A549 (cell line): ENCODE data around the gene ACTR3C. TPM values are rescaled to one million over a fixed set of nuclear protein-coding genes. Genes with fewer than 3 reads are reported as not detected.
A peak's percentile ranks its signal among the peaks of the same experiment; 100 is the strongest.

Source experiments
- ATAC-seq, 2 experiments: fragments of 200-7000 bp in 1 of 2; fragments of >200 bp in 1 of 2; cut with Nextera tagmentation in 1 of 2; cut with Tn5 transposase in 1 of 2; 3 replicates each; pipeline versions ENCODE4 v1.8.0 to v1.9.1; 2018 to 2020; ENCODE audit warnings: mild to moderate bottlenecking in 1 of 2, moderate library complexity in 1 of 2
- CTCF ChIA-PET: fragments of 300-600 bp; sonication (Branson Sonifier 250); formaldehyde crosslinking; extraction: SDS; loops from one replicate; lab custom pipeline; 2021; ENCODE audit warnings: antibody characterized with exemption, inconsistent platforms; lab: Yijun Ruan, JAX
- POLR2A ChIA-PET: fragments of 350-600 bp; formaldehyde crosslinking; extraction: SDS; loops from one replicate; lab custom pipeline; 2021; ENCODE audit warnings: antibody characterized with exemption, inconsistent platforms; lab: Yijun Ruan, JAX
- DNase-seq, 2 experiments: peaks; one replicate each; pipeline versions ENCODE4 v3.0.0 to v3.0.0-alpha.2; 2011 to 2016; ENCODE audit warnings: low read depth in 1 of 2, low spot score in 1 of 2
- FAIRE-seq: peaks from 2 replicates; lab custom pipeline; 2011; peaks lifted over from hg19 to GRCh38; lab: Jason Lieb, UNC
- H3K27ac ChIP-seq, 2 experiments: fragments of >200 bp; sonication (Bioruptor Twin); formaldehyde crosslinking; 3 replicates each; pipeline ENCODE4 v1.5.1; 2016 to 2017
- H3K4me1 ChIP-seq: fragments of >200 bp; sonication (Bioruptor Twin); formaldehyde crosslinking; 3 replicates; pipeline ENCODE4 v1.6.1; 2016
- H3K4me2 ChIP-seq: fragments of >200 bp; sonication (Bioruptor Twin); formaldehyde crosslinking; 3 replicates; pipeline ENCODE4 v1.6.1; 2016
- H3K4me3 ChIP-seq: fragments of >200 bp; sonication (Bioruptor Twin); formaldehyde crosslinking; 3 replicates; pipeline ENCODE4 v1.5.1; 2016
- H3K9me3 ChIP-seq: fragments of >200 bp; sonication (Bioruptor Twin); formaldehyde crosslinking; 3 replicates; pipeline ENCODE4 v1.6.1; 2016
- BHLHE40 ChIP-seq: IDR thresholded peaks from 2 replicates; pipeline ENCODE4 v1.6.1; 2012; ENCODE audit warnings: low read depth, low read length, inconsistent platforms
- CHD4 ChIP-seq: fragments of 200-600 bp; sonication (generic); IDR thresholded peaks from 2 replicates; pipeline ENCODE4 v1.6.1; 2016; ENCODE audit warnings: antibody characterized with exemption, mild to moderate bottlenecking, borderline replicate concordance
- FOSL2 ChIP-seq, 2 experiments: fragments of 450-650 bp in 1 of 2; fragments of >200 bp in 1 of 2; sonication (Bioruptor Twin) in 1 of 2; formaldehyde crosslinking; IDR thresholded peaks; 2 replicates each; pipeline versions ENCODE4 v1.5.0 to v1.6.1; 2016 to 2020; ENCODE audit warnings: mild to moderate bottlenecking in 1 of 2, moderate library complexity in 1 of 2
- FOXS1 ChIP-seq: fragments of 250-450 bp; sonication (Bioruptor Pico); IDR thresholded peaks from 2 replicates; pipeline ENCODE4 v1.5.0; 2020; ENCODE audit warnings: mild to moderate bottlenecking, moderate library complexity
- HOXA7 ChIP-seq: fragments of 250-450 bp; sonication (Bioruptor Pico); IDR thresholded peaks from 2 replicates; pipeline ENCODE4 v1.5.0; 2020; ENCODE audit warnings: mild to moderate bottlenecking, moderate library complexity
- KDM5A ChIP-seq: fragments of 200-600 bp; sonication (generic); IDR thresholded peaks from 2 replicates; pipeline ENCODE4 v1.6.1; 2016; ENCODE audit warnings: antibody characterized with exemption, mild to moderate bottlenecking
- MAFK ChIP-seq: fragments of 450-650 bp; IDR thresholded peaks from 2 replicates; pipeline ENCODE4 v1.6.1; 2014; ENCODE audit not compliant: partially characterized antibody
- MAZ ChIP-seq: fragments of 150-350 bp; IDR thresholded peaks from 2 replicates; pipeline ENCODE4 v1.6.1; 2014; ENCODE audit warnings: antibody characterized with exemption, low read depth, low read length, borderline replicate concordance
- MYC ChIP-seq: IDR thresholded peaks from 2 replicates; pipeline ENCODE4 v1.6.1; 2012; ENCODE audit warnings: mild to moderate bottlenecking, inconsistent platforms, low read length, improper control_type of control experiment, borderline replicate concordance
- POLR2AphosphoS2 ChIP-seq: conservative IDR thresholded peaks from 2 replicates; pipeline ENCODE4 v1.6.1; 2012; ENCODE audit warnings: low read length, improper control_type of control experiment, inconsistent platforms
- RAD21 ChIP-seq, 2 experiments: fragments of >200 bp in 1 of 2; sonication (Bioruptor Twin) in 1 of 2; formaldehyde crosslinking in 1 of 2; IDR thresholded peaks in 1 of 2; conservative IDR thresholded peaks in 1 of 2; 2 replicates in 1 of 2; 3 replicates in 1 of 2; pipeline ENCODE4 v1.6.1; 2012 to 2018; ENCODE audit warnings: inconsistent platforms in 1 of 2
- RFX5 ChIP-seq: fragments of 450-650 bp; IDR thresholded peaks from 2 replicates; pipeline ENCODE4 v1.7.1; 2014; ENCODE audit warnings: antibody characterized with exemption, mild to moderate bottlenecking, moderate library complexity
- TP53 ChIP-seq: fragments of 250-450 bp; sonication (Bioruptor Pico); IDR thresholded peaks from 2 replicates; pipeline ENCODE4 v1.5.0; 2021; ENCODE audit warnings: mild to moderate bottlenecking, moderate library complexity
- ZFP36 ChIP-seq: fragments of 450-650 bp; IDR thresholded peaks from 2 replicates; pipeline ENCODE4 v1.6.1; 2014; ENCODE audit warnings: borderline replicate concordance; ENCODE audit not compliant: partially characterized antibody
- ZSCAN20 ChIP-seq: fragments of 250-450 bp; sonication (Bioruptor Pico); IDR thresholded peaks from 2 replicates; pipeline ENCODE4 v1.8.0; 2022; ENCODE audit warnings: mild to moderate bottlenecking, moderate library complexity
- WGBS: methylation state at CpG from one replicate; pipeline ENCODE4 v1.1.6; 2017; ENCODE audit errors: missing lambda C conversion rate; 5-methylcytosine and 5-hydroxymethylcytosine counted together
- polyA plus RNA-seq, 4 experiments: library from polyadenylated mRNA; depleted of rRNA in 3 of 4; stranded (reverse); fragments of >200 nt; fragmentation: RNase III in 1 of 4; extraction: RNeasy Plus Mini Kit Qiagen cat#74134 plus additional on column Dnase treatment in 1 of 4; gene quantifications; 2 replicates in 3 of 4; 3 replicates in 1 of 4; pipeline ENCODE4 v1.2.3, GENCODE V29; 2011 to 2017
- TF ChIP-seq, protein P1 (sequence below): fragments of 150-350 bp; IDR thresholded peaks from 2 replicates; pipeline ENCODE4 v1.6.1; 2014; ENCODE audit warnings: low read depth, mild to moderate bottlenecking, low read length
- TF ChIP-seq, protein P2 (sequence below): IDR thresholded peaks from 2 replicates; pipeline ENCODE4 v1.6.1; 2012
- TF ChIP-seq, protein P3 (sequence below): fragments of >200 bp; sonication (Bioruptor Twin); formaldehyde crosslinking; IDR thresholded peaks from 3 replicates; pipeline ENCODE4 v1.6.1; 2016
- TF ChIP-seq, protein P4 (sequence below): IDR thresholded peaks from 2 replicates; pipeline ENCODE4 v1.6.1; 2012

Gene ACTR3C
- polyA plus RNA-seq, 2 of the 4 experiments (the other 2 are of a cell fraction), result 0.43 TPM

DNA sequence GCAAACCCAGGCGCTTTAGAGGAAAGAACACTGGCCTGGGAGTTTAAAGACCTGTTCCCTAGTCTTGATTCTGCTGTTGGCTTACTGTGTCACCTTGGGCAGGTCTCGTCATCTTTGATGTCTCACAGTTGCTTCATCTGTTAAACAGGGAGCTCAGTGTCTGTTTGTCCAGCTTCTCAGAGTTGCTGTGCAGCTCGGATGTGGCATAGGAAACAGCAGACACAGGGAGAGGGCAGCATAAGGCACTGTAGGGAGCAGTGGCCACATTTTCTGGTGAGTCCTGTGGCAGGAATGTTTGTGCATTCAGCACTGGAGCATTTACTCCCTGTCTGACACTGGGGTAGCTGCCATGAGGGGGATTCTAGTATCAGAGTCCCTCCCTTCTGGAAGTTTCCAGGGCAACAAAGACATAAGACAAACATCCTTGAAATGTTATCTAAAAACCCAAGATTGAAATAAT lies 47.3 kb upstream of the ACTR3C start:
- ChIA-PET CTCF (interaction anchor here (1.0 to 6.7 kb wide), 4 partner anchors 8 to 40 kb away, joined by 3 to 44 read pairs (median 6); no protein-coding TSS in a partner anchor), POLR2A (interaction anchor here (3.1 kb wide), 2 partner anchors 7 to 34 kb away, joined by 20 to 44 read pairs; a partner anchor contains a TSS)
- DNase-seq, result no peak
- H3K27ac ChIP-seq, result peak overlapping the region; percentile 96 to 100; a peak in 4 of 6 replicates
- no peak for TF ChIP-seq TP53
- TF ChIP-seq MAFK, result no peak
- TF ChIP-seq, protein P1, sequence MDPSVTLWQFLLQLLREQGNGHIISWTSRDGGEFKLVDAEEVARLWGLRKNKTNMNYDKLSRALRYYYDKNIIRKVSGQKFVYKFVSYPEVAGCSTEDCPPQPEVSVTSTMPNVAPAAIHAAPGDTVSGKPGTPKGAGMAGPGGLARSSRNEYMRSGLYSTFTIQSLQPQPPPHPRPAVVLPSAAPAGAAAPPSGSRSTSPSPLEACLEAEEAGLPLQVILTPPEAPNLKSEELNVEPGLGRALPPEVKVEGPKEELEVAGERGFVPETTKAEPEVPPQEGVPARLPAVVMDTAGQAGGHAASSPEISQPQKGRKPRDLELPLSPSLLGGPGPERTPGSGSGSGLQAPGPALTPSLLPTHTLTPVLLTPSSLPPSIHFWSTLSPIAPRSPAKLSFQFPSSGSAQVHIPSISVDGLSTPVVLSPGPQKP, result no peak
- no peak for TF ChIP-seq MYC
- no peak for TF ChIP-seq RFX5
- TF ChIP-seq, all 56 proteins: peak for 0
- FAIRE-seq (no peak), ATAC-seq (no peak)
- Histone ChIP-seq H3K4me1 (peaks cover 19% of the 10 kb centered on the region; the same call in 2 of the 3 replicates), H3K9me3 (no peaks in the 10 kb centered on the region), H3K4me2 (peak overlapping the region; percentile 100), H3K4me3 (peak overlapping the region; percentile 96; the same call in 1 of the 3 replicates)
- 87% methylated on average over 3 of the region's 3 CpGs for WGBS

DNA sequence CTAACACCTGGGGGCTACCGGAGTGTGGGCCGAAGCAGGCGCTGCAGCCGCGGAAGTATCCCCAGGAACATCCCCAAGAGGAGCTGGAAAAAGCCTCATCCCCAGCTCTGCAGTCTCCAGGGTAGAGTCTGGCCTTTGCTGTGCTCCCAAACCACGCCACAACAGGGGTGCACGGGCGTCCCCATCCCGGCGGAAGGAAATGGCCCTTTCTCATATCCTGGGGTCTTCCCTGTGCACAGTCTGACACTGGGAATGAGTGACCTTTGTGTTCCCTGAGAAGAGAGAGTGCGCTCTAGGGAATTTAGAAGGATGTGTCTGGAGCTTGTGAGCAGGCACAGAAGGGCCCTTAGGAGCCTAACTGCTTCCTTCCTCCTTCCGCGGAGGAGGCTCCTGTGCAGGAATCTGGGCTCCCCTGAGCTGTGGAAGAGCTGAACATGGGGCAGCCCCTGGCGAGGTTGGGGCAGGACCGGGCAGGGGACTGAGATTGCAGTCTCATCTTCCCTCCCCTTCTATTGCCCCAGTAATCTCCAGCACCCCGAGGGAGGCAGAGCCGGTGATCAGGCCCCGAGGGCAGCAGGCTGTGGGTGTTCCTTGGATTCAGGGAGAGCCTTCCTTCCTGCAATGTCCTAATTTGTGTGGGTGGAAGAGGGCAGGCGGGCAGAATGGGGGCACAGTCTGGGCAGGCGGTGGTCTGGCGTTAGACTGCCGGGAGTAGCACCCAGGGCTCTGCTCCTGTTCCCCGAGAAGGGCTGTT lies 46.6 kb upstream of the ACTR3C start:
- ChIA-PET POLR2A (interaction anchor here (0.6 to 3.1 kb wide), 5 partner anchors 8 to 598 kb away, joined by 3 to 44 read pairs (median 8); a partner anchor contains a TSS), CTCF (interaction anchor here (1.0 to 6.7 kb wide), 5 partner anchors 8 to 40 kb away, joined by 3 to 44 read pairs (median 6); no protein-coding TSS in a partner anchor)
- peak overlapping the region; percentile 96 to 100 for H3K27ac ChIP-seq
- H3K4me1 ChIP-seq, result peaks cover 19% of the 10 kb centered on the region; the same call in 2 of the 3 replicates
- ATAC-seq, result peak in 1 of 2 experiments; percentile 7; a peak in 3 of 6 replicates
- peak overlapping the region; percentile 96 for H3K4me3 ChIP-seq
- no peaks in the 10 kb centered on the region for H3K9me3 ChIP-seq
- H3K4me2 ChIP-seq, result peak overlapping the region; percentile 100
- FAIRE-seq, result no peak
- WGBS, result 46% methylated on average over 21 of the region's 23 CpGs
- DNase-seq, result no peak
- TF ChIP-seq HOXA7 (no peak), KDM5A (no peak), ZSCAN20 (no peak), FOXS1 (CRISPR knock-in tag) (no peak), MAZ (no peak), TP53 (no peak), BHLHE40 (no peak), RAD21 (conservative IDR thresholded peaks at IDR 0.05 in 1 of 2, IDR thresholded peaks at IDR 0.05 in 1 of 2) (no peak), FOSL2 (IDR thresholded peaks at IDR 0.05) (no peak), FOSL2 (CRISPR knock-in tag; IDR thresholded peaks at IDR 0.05) (no peak), ZFP36 (no peak), POLR2AphosphoS2 (no peak), CHD4 (no peak), MYC (no peak)
- TF ChIP-seq, protein P2, sequence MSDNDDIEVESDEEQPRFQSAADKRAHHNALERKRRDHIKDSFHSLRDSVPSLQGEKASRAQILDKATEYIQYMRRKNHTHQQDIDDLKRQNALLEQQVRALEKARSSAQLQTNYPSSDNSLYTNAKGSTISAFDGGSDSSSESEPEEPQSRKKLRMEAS, result no peak
- TF ChIP-seq, protein P3, sequence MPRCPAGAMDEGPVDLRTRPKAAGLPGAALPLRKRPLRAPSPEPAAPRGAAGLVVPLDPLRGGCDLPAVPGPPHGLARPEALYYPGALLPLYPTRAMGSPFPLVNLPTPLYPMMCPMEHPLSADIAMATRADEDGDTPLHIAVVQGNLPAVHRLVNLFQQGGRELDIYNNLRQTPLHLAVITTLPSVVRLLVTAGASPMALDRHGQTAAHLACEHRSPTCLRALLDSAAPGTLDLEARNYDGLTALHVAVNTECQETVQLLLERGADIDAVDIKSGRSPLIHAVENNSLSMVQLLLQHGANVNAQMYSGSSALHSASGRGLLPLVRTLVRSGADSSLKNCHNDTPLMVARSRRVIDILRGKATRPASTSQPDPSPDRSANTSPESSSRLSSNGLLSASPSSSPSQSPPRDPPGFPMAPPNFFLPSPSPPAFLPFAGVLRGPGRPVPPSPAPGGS, result no peak
- TF ChIP-seq, protein P4, sequence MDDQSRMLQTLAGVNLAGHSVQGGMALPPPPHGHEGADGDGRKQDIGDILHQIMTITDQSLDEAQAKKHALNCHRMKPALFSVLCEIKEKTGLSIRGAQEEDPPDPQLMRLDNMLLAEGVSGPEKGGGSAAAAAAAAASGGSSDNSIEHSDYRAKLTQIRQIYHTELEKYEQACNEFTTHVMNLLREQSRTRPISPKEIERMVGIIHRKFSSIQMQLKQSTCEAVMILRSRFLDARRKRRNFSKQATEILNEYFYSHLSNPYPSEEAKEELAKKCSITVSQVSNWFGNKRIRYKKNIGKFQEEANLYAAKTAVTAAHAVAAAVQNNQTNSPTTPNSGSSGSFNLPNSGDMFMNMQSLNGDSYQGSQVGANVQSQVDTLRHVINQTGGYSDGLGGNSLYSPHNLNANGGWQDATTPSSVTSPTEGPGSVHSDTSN, result no peak
